K562 (cell line): Measurements from ENCODE around the gene SUMO3.

Source experiments
- ATF6 ChIP-seq: sonication (generic); formaldehyde crosslinking; IDR thresholded peaks from 2 replicates; pipeline ENCODE4 v1.4.0; 2020; ENCODE audit warnings: mild to moderate bottlenecking, missing genetic modification reagents
- BHLHE40 ChIP-seq: IDR thresholded peaks from 2 replicates; pipeline ENCODE4 v1.6.1; 2011; ENCODE audit warnings: low read length, improper control_type of control experiment
- CREB5 ChIP-seq: fragments of 250-450 bp; sonication (Bioruptor Pico); IDR thresholded peaks from 2 replicates; pipeline ENCODE4 v1.5.0; 2020; ENCODE audit warnings: mild to moderate bottlenecking
- CSDE1 ChIP-seq, 2 experiments: fragments of 450-650 bp; IDR thresholded peaks; 2 replicates each; pipeline ENCODE4 v1.6.1; 2016; ENCODE audit warnings: mild to moderate bottlenecking in 1 of 2
- DPF2 ChIP-seq: fragments of 450-650 bp; IDR thresholded peaks from 2 replicates; pipeline ENCODE4 v1.6.1; 2016
- HMG20A ChIP-seq: fragments of 450-650 bp; formaldehyde crosslinking; conservative IDR thresholded peaks from 2 replicates; pipeline ENCODE4 v1.4.0; 2020; ENCODE audit warnings: mild to moderate bottlenecking, mixed read lengths
- IRF9 ChIP-seq: fragments of 450-650 bp; IDR thresholded peaks from 2 replicates; pipeline ENCODE4 v1.6.1; 2016; ENCODE audit warnings: missing biosample characterization, missing genetic modification characterization
- SREBF2 ChIP-seq: sonication (generic); formaldehyde crosslinking; IDR thresholded peaks from 2 replicates; pipeline ENCODE4 v1.4.0; 2020; ENCODE audit warnings: mild to moderate bottlenecking, missing genetic modification reagents
- SRF ChIP-seq, 2 experiments: fragments of 250-450, 450-650 bp in 1 of 2; sonication (Bioruptor Pico) in 1 of 2; sonication (generic) in 1 of 2; formaldehyde crosslinking; IDR thresholded peaks; 2 replicates each; pipeline versions ENCODE4 v1.5.0 to v1.5.1; 2020 to 2022; ENCODE audit warnings: mild to moderate bottlenecking in 1 of 2, missing genetic modification reagents in 1 of 2
- ZNF398 ChIP-seq: fragments of 250-450 bp; sonication (Bioruptor Pico); IDR thresholded peaks from 2 replicates; pipeline ENCODE4 v1.8.0; 2021; ENCODE audit warnings: moderate library complexity, mild to moderate bottlenecking, inconsistent platforms
- ZNF561 ChIP-seq: fragments of 450-650 bp; formaldehyde crosslinking; conservative IDR thresholded peaks from 2 replicates; pipeline ENCODE4 v1.4.0; 2020; ENCODE audit warnings: mild to moderate bottlenecking, moderate library complexity
- ZNF785 ChIP-seq: fragments of 250-450 bp; sonication (Bioruptor Pico); IDR thresholded peaks from 2 replicates; pipeline ENCODE4 v1.4.0; 2020; ENCODE audit warnings: mild to moderate bottlenecking

GRCh38 chr21:44867464-44867863 is 49.6 kb upstream of the SUMO3 start:
- TF ChIP-seq HMG20A = no peak
- TF ChIP-seq BHLHE40 = no peak
- TF ChIP-seq SREBF2 (CRISPR knock-in tag) = no peak
- TF ChIP-seq ZNF785 (CRISPR knock-in tag) = no peak
- no peak for TF ChIP-seq ZNF398 (CRISPR knock-in tag)
- no peak for TF ChIP-seq CREB5 (CRISPR knock-in tag)
- TF ChIP-seq SRF (CRISPR knock-in tag; IDR thresholded peaks at IDR 0.05) = no peak
- TF ChIP-seq DPF2 = no peak
- TF ChIP-seq ZNF561 (CRISPR knock-in tag) = no peak
- TF ChIP-seq CSDE1 (IDR thresholded peaks at IDR 0.05) = no peak
- no peak for TF ChIP-seq ATF6 (CRISPR knock-in tag)
- TF ChIP-seq IRF9 (tag) = no peak
